GM12872 (cell line): ENCODE results near the gene NEDD8.

Experiments used
- TF ChIP-seq, protein P1 (sequence below): IDR thresholded peaks from 3 replicates; pipeline ENCODE4 v1.5.1; 2011; ENCODE audit warnings: low read depth, mild to moderate bottlenecking, low read length, moderate library complexity; ENCODE audit not compliant: insufficient read depth

Gene NEDD8

DNA sequence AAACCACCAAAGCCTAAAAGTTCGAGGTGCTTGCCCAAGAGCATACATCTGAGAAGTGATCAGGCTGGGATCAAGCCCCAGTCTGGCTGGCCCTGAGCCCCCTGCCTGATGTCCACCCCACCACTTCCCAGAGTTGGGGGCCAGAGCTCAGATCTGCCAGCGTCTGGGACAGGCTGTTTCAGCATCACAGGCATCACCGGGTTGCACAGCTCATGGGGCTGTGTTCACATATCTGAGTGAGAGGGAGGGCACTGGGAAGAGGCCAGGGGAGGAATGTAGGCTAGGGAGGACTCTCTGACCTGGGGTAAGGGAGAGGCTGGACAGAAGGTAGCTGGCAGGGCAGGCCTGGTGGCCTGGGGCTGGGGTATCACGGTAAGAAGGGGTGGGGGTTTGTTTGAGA lies 24.8 kb upstream of the NEDD8 start:
- TF ChIP-seq, protein P1, sequence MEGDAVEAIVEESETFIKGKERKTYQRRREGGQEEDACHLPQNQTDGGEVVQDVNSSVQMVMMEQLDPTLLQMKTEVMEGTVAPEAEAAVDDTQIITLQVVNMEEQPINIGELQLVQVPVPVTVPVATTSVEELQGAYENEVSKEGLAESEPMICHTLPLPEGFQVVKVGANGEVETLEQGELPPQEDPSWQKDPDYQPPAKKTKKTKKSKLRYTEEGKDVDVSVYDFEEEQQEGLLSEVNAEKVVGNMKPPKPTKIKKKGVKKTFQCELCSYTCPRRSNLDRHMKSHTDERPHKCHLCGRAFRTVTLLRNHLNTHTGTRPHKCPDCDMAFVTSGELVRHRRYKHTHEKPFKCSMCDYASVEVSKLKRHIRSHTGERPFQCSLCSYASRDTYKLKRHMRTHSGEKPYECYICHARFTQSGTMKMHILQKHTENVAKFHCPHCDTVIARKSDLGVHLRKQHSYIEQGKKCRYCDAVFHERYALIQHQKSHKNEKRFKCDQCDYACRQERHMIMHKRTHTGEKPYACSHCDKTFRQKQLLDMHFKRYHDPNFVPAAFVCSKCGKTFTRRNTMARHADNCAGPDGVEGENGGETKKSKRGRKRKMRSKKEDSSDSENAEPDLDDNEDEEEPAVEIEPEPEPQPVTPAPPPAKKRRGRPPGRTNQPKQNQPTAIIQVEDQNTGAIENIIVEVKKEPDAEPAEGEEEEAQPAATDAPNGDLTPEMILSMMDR = no peak

- TF ChIP-seq, protein P1 = no peak
Observed at GRCh38 chr14:24255931-24256711, 24.0 kb upstream of the NEDD8 start.

DNA sequence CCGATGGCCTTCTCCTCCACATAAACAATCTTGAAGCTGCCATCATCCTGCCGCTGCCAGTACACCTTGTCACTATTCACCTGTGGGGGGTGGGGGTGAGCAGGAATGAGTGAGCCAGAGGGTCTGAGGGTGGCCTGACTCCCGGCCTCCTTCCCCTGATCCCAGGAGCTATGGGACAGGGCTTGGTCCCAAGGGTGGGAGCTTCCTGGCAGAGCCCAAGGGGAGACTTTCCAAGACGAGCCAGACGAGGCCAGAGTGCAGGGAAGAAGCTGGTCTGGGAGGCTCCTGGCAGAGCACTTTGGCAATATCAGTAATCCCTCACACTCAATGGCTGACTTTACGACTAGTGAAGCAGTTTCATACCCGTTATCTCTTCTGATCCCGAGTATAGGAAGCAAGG lies 23.3 kb upstream of the NEDD8 start:
- TF ChIP-seq, protein P1 = no peak

GRCh38 chr14:24254630-24255392 lies 22.6 kb upstream of the NEDD8 start:
- TF ChIP-seq, protein P1 = no peak

GRCh38 chr14:24253936-24254335 lies 21.8 kb upstream of the NEDD8 start:
- TF ChIP-seq, protein P1 = no peak

DNA sequence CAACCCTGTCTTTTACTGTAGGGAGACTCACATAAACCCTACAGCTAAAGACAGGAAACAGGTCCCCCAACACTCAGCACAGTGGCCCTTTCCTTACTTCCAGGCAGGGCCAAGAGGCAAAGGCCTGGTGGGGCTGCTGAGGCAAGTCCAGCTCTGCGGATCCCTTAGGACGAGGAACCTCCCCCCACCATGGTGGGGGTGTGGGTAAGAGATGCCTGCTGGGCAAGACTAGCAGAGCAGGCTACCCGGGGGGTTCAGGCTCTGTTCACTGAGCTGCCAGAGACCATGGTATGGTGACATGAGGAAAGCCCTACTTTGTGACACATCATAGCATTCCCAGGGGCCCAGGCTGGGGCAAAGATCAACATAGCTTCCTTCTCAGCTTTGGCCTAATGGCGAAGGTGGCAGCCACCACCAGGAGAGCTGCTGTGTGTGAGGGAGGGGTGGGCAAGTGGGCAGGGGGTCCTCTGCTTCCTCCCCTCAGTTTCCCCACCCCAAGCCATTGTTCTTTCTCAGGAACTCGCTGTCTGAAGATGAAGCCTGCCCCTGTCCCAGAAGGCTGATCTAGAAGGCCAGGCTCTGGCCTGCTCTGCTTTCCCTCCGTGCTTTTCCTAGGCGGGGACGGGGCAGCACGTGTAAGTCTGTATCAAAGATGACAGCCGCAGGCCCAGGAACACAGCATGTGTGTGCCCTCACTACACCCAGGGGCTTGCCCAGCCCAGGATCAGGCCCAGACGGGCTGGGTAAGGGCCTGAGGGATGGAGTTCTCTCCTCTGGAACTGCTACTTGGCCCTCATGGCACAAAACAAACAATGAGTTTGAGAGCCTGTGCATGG lies 20.3 kb upstream of the NEDD8 start:
- TF ChIP-seq, protein P1 = no peak

DNA sequence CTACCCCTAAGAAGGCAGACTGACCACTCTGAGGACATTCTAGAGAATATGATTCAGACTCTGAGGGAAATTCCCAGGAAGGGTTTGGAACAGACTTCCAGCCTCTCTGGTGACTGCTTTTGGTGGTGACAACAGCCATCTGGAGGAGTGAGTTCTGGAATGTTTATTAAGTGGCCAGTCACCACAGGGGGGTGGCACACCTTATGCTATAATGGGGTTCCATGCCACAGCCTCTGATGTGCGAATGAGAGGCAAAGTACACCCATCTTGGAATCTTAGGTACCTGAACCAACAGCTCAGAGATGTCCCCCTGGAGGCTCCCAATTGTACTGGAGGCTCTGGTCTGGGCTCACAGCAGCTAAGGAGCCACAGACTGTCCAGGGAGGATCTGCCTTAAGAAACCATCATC lies 19.7 kb upstream of the NEDD8 start:
- TF ChIP-seq, protein P1 = no peak
